A673 (cell line): ENCODE results near the gene PRRC2A.
A peak's percentile ranks its signal among the peaks of the same experiment; 100 is the strongest.

Source experiments
- EZH2 ChIP-seq: fragments of 200-600 bp; sonication (generic); IDR thresholded peaks from 2 replicates; pipeline ENCODE4 v1.6.1; 2017; ENCODE audit warnings: borderline replicate concordance, low read depth, mild to moderate bottlenecking, mixed read lengths, antibody characterized with exemption, low read length; ENCODE audit not compliant: poor library complexity, severe bottlenecking
- TF ChIP-seq, protein P1 (sequence below): fragments of 300-800, 200-600 bp; sonication (generic); conservative IDR thresholded peaks from 2 replicates; pipeline ENCODE4 v1.5.1; 2017; ENCODE audit warnings: low read depth, mild to moderate bottlenecking, antibody characterized with exemption, low read length, moderate library complexity, mixed read lengths

DNA sequence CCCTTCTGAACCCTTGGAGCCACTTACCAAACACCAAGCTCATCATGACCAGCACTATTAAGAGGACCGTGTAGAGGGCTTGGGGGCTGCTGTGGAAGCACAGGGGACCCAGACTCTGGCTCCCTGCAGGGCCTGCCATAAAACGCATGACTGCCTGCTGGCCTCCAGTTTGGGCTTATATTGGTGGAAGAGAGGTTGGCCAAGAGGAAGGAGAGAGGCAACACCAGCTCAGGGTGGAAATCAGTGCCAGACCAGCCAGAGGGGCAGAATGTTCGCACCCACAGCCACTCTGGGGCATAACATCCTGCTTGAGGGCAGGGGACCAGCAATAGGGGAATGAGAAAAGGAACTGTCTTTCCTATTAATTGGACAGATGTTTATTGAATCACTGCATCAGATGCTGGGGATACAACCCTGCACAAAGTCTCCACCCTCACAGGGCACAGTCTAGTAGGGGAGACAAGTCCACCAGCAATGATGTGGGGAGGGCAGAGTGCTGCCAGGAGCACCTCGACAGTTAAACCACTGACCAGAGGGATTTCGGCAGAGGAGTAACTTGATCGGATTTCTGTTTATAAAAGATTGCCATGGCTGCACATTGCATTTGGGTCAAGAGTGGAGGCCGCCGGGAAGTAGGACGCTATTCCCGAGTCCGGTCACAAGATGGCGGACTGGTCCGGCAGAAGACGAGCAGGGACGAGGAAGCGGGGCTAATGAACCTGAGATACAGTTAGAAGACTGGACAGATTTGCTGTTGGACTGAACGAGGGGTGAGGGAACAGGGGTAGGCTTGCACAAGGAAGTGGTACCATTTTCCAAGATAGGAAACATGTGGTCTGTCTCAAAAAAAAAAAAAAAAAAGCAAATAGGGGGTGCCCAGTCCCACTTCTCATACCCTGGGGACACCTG, 60.0 kb downstream of the PRRC2A start, which contains the start of gene LY6G5C:
- TF ChIP-seq, protein P1, sequence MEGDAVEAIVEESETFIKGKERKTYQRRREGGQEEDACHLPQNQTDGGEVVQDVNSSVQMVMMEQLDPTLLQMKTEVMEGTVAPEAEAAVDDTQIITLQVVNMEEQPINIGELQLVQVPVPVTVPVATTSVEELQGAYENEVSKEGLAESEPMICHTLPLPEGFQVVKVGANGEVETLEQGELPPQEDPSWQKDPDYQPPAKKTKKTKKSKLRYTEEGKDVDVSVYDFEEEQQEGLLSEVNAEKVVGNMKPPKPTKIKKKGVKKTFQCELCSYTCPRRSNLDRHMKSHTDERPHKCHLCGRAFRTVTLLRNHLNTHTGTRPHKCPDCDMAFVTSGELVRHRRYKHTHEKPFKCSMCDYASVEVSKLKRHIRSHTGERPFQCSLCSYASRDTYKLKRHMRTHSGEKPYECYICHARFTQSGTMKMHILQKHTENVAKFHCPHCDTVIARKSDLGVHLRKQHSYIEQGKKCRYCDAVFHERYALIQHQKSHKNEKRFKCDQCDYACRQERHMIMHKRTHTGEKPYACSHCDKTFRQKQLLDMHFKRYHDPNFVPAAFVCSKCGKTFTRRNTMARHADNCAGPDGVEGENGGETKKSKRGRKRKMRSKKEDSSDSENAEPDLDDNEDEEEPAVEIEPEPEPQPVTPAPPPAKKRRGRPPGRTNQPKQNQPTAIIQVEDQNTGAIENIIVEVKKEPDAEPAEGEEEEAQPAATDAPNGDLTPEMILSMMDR: peak; percentile 70
- TF ChIP-seq EZH2: no peak
